ENCODE data around the gene TMEM198.

The TMEM198 gene

DNA sequence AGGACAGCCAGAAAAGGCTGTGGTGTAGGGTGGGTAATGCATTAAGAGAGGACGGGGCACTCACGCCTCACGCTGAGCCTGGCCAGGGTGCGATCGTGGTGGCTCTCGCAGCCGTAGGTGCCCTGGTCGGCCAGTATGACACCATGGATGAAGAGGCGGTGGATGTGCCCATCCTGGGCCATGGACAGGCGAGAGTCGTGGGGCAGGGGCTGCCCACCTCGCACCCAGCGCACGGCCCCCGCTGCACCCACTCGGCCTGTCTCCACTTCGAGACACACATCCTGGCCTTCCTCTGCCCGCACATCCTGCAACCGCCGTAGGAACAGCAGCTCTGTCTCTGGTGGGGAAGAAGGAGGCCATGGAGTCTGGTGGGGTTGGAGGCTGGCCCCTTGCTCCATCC, 12.1 kb downstream of the TMEM198 start:
- 95% methylated on average over 19 of the region's 20 CpGs for WGBS
- no peak overlapping the region for H3K4ac ChIP-seq (ENCODE audit: low read depth in 1 of 2, low read length in 2 of 2)
- H2AK5ac ChIP-seq (ENCODE audit: low read length, severe bottlenecking): no peak overlapping the region
- H3K23ac ChIP-seq (ENCODE audit: low read length in 2 of 2): no peak overlapping the region
- peaks cover 30% of the 10 kb centered on the region for H3K4me1 ChIP-seq (ENCODE audit: control insufficient read depth, insufficient read depth, low read depth, low read length)
- no peak overlapping the region for H3K4me2 ChIP-seq (ENCODE audit: low read length, poor library complexity, severe bottlenecking)
- no peak overlapping the region for H2BK15ac ChIP-seq (ENCODE audit: low read depth, poor library complexity, severe bottlenecking)
- no peak overlapping the region for H3K9ac ChIP-seq (ENCODE audit: low read length)
- H2AFZ ChIP-seq (ENCODE audit: low read depth, low read length): no peak overlapping the region
- no peak overlapping the region for H3K4me3 ChIP-seq (ENCODE audit: insufficient read depth in 1 of 2, low read depth in 1 of 2, low read length in 2 of 2)
- no peak overlapping the region for H4K8ac ChIP-seq (ENCODE audit: low read length)
- H3K14ac ChIP-seq (ENCODE audit: low read length in 2 of 2): no peak overlapping the region
- no peak overlapping the region for H2BK120ac ChIP-seq (ENCODE audit: low read depth, low read length)
- no peaks in the 10 kb centered on the region for H3K9me3 ChIP-seq (ENCODE audit: control insufficient read depth, low read length)
- peaks cover 13 to 17% of the 10 kb centered on the region in 2 experiments for H3K27me3 ChIP-seq (ENCODE audit: control insufficient read depth in 1 of 2, insufficient read depth in 1 of 2, low read length in 2 of 2)
- DNase-seq: no peak
- no peak overlapping the region for H2BK5ac ChIP-seq (ENCODE audit: low read depth, low read length, poor library complexity, severe bottlenecking)
- H3K36me3 ChIP-seq (ENCODE audit: control insufficient read depth in 1 of 2, insufficient read depth in 2 of 2, low read depth in 1 of 2, low read length in 2 of 2): peaks cover 0 to 4% of the 10 kb centered on the region in 2 experiments
- no peak overlapping the region for H3K27ac ChIP-seq (ENCODE audit: low read length, poor library complexity, severe bottlenecking)
- no peak overlapping the region for H4K91ac ChIP-seq (ENCODE audit: low read length)
- no peak overlapping the region for H2BK12ac ChIP-seq (ENCODE audit: low read length in 2 of 2)
- no peak overlapping the region for H3K18ac ChIP-seq (ENCODE audit: low read depth in 1 of 2, low read length in 2 of 2)
- no peaks in the 10 kb centered on the region for H3K79me1 ChIP-seq (replicated peaks; ENCODE audit: low read length, poor library complexity, severe bottlenecking)

DNA sequence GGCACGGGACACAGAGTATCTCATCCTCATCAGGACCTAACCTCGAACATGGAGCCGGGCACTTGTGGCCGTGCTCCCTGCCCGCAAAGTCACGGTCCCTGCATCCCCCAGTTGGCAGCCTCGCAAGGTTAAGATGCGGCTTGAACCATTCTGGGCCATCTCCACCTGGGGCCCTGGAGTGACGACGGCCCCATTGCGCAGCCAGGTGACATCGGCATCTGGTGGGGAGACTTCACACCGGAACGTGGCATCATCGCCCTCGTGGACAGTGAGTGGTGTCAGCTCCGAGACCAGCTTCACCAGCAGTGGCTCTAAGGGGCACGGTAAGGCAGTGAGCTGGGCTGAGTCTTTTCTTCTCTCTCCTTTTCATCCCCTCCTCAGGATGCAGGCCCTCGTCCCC, 12.6 kb downstream of the TMEM198 start:
- WGBS: 92% methylated on average over 19 of the region's 19 CpGs
- Histone ChIP-seq H3K4me2 (ENCODE audit: low read length, poor library complexity, severe bottlenecking) (no peak overlapping the region), H3K4me3 (ENCODE audit: insufficient read depth in 1 of 2, low read depth in 1 of 2, low read length in 2 of 2) (no peak overlapping the region), H2BK5ac (ENCODE audit: low read depth, low read length, poor library complexity, severe bottlenecking) (no peak overlapping the region), H2BK15ac (ENCODE audit: low read depth, poor library complexity, severe bottlenecking) (no peak overlapping the region), H2AK5ac (ENCODE audit: low read length, severe bottlenecking) (no peak overlapping the region), H3K23ac (ENCODE audit: low read length in 2 of 2) (no peak overlapping the region), H3K4me1 (ENCODE audit: control insufficient read depth, insufficient read depth, low read depth, low read length) (peaks cover 30% of the 10 kb centered on the region), H2AFZ (ENCODE audit: low read depth, low read length) (no peak overlapping the region), H2BK12ac (ENCODE audit: low read length in 2 of 2) (no peak overlapping the region), H4K91ac (ENCODE audit: low read length) (peak overlapping the region; percentile 46), H3K4ac (ENCODE audit: low read depth in 1 of 2, low read length in 2 of 2) (no peak overlapping the region), H3K18ac (ENCODE audit: low read depth in 1 of 2, low read length in 2 of 2) (no peak overlapping the region), H4K8ac (ENCODE audit: low read length) (no peak overlapping the region), H3K9ac (ENCODE audit: low read length) (no peak overlapping the region), H2BK120ac (ENCODE audit: low read depth, low read length) (no peak overlapping the region), H3K27ac (ENCODE audit: low read length, poor library complexity, severe bottlenecking) (no peak overlapping the region), H3K36me3 (ENCODE audit: control insufficient read depth in 1 of 2, insufficient read depth in 2 of 2, low read depth in 1 of 2, low read length in 2 of 2) (peaks cover 0 to 3% of the 10 kb centered on the region in 2 experiments), H3K27me3 (ENCODE audit: control insufficient read depth in 1 of 2, insufficient read depth in 1 of 2, low read length in 2 of 2) (peaks cover 13 to 17% of the 10 kb centered on the region in 2 experiments), H3K9me3 (ENCODE audit: control insufficient read depth, low read length) (no peaks in the 10 kb centered on the region), H3K14ac (ENCODE audit: low read length in 2 of 2) (no peak overlapping the region), H3K79me1 (replicated peaks; ENCODE audit: low read length, poor library complexity, severe bottlenecking) (no peaks in the 10 kb centered on the region)
- DNase-seq: no peak

DNA sequence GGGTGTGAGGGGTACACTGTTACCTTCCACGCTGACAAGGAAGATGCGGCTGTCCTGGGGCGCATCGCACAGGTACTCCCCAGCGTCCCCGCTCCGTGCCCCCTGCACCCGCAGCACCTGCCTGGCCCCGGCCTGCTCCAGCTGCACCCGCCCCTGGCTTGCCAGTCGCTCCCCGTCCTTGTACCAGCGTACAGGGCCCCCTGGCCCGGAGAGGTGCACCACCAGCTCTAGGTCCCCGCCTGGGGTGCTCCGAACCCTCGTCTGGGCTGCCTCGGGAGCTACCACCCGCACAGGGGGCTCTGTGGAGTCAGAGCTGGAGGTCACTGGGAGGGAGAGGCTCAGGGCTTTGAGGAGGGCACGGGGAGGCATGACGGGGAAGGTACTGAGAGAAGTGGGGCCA, 13.5 kb downstream of the TMEM198 start:
- H2AK5ac ChIP-seq (ENCODE audit: low read length, severe bottlenecking): no peak overlapping the region
- no peak overlapping the region for H3K4ac ChIP-seq (ENCODE audit: low read depth in 1 of 2, low read length in 2 of 2)
- H4K91ac ChIP-seq (ENCODE audit: low read length): no peak overlapping the region
- H4K8ac ChIP-seq (ENCODE audit: low read length): no peak overlapping the region
- peaks cover under 1 to 6% of the 10 kb centered on the region in 2 experiments for H3K36me3 ChIP-seq (ENCODE audit: control insufficient read depth in 1 of 2, insufficient read depth in 2 of 2, low read depth in 1 of 2, low read length in 2 of 2)
- no peak overlapping the region for H3K14ac ChIP-seq (ENCODE audit: low read length in 2 of 2)
- H3K23ac ChIP-seq (ENCODE audit: low read length in 2 of 2): no peak overlapping the region
- H3K9ac ChIP-seq (ENCODE audit: low read length): no peak overlapping the region
- WGBS: 90% methylated on average over 21 of the region's 21 CpGs
- no peak overlapping the region for H3K18ac ChIP-seq (ENCODE audit: low read depth in 1 of 2, low read length in 2 of 2)
- no peak for DNase-seq
- H3K27ac ChIP-seq (ENCODE audit: low read length, poor library complexity, severe bottlenecking): no peak overlapping the region
- H2BK120ac ChIP-seq (ENCODE audit: low read depth, low read length): no peak overlapping the region
- no peaks in the 10 kb centered on the region for H3K79me1 ChIP-seq (replicated peaks; ENCODE audit: low read length, poor library complexity, severe bottlenecking)
- no peak overlapping the region for H2BK15ac ChIP-seq (ENCODE audit: low read depth, poor library complexity, severe bottlenecking)
- peaks cover 27% of the 10 kb centered on the region for H3K4me1 ChIP-seq (ENCODE audit: control insufficient read depth, insufficient read depth, low read depth, low read length)
- H2BK5ac ChIP-seq (ENCODE audit: low read depth, low read length, poor library complexity, severe bottlenecking): no peak overlapping the region
- no peak overlapping the region for H3K4me2 ChIP-seq (ENCODE audit: low read length, poor library complexity, severe bottlenecking)
- peaks cover 7 to 19% of the 10 kb centered on the region in 2 experiments for H3K27me3 ChIP-seq (ENCODE audit: control insufficient read depth in 1 of 2, insufficient read depth in 1 of 2, low read length in 2 of 2)
- no peak overlapping the region for H2AFZ ChIP-seq (ENCODE audit: low read depth, low read length)
- no peaks in the 10 kb centered on the region for H3K9me3 ChIP-seq (ENCODE audit: control insufficient read depth, low read length)
- no peak overlapping the region for H2BK12ac ChIP-seq (ENCODE audit: low read length in 2 of 2)
- no peak overlapping the region for H3K4me3 ChIP-seq (ENCODE audit: insufficient read depth in 1 of 2, low read depth in 1 of 2, low read length in 2 of 2)

DNA sequence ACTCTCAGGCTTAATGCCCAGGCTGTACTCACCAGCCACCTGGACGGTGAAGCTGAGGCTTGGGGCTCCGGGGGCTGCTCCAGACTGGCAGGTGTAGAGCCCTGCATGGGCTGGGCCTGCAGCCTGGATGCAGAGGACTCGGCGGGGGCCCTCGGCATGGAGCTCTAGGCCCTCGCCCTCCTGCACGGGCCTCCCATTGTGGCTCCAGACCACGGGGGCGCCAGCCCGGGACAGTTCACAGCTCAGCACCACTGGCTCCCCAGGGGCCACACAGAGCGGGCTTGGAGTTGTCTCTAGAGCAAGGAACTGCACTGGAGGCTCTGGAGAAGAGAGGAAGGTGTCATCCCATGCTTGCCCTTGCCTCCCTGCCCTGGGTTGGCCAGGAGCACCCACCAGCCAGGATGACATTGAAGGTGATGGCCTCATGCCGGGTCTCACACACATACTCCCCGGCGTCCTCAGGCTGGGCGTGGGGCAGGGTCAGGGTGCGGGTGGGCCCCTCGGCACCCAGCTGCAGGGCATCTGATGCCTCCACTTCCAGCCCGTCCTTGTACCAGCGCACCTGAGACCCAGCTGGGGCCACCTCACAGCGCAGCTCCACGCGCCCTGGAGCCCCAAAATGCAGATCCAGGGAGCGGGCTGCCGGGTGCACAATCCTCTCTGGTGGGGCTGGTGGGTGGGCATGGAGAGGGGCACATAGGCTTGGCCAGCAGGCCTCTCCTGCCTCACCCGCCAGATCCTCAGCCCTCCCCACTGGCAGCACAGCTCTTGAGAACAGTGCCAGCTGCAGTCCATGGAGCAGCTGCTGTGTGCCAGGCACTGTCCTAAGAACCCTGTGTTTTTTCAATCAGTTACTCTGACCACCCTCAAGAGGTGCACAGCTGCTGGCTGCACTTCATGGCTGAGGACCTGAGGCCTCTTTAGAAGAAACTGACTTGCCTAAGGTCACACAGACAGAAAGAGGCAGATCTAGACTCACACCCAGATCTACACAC, 14.3 kb downstream of the TMEM198 start:
- WGBS: 91% methylated on average over 25 of the region's 25 CpGs
- H3K27me3 ChIP-seq (ENCODE audit: control insufficient read depth in 1 of 2, insufficient read depth in 1 of 2, low read length in 2 of 2): peaks cover 5 to 18% of the 10 kb centered on the region in 2 experiments
- H3K4me1 ChIP-seq (ENCODE audit: control insufficient read depth, insufficient read depth, low read depth, low read length): peaks cover 24% of the 10 kb centered on the region
- H2BK5ac ChIP-seq (ENCODE audit: low read depth, low read length, poor library complexity, severe bottlenecking): no peak overlapping the region
- no peaks in the 10 kb centered on the region for H3K9me3 ChIP-seq (ENCODE audit: control insufficient read depth, low read length)
- H3K4me2 ChIP-seq (ENCODE audit: low read length, poor library complexity, severe bottlenecking): no peak overlapping the region
- no peak overlapping the region for H3K27ac ChIP-seq (ENCODE audit: low read length, poor library complexity, severe bottlenecking)
- H2BK15ac ChIP-seq (ENCODE audit: low read depth, poor library complexity, severe bottlenecking): no peak overlapping the region
- H3K9ac ChIP-seq (ENCODE audit: low read length): no peak overlapping the region
- peaks cover 8 to 10% of the 10 kb centered on the region in 2 experiments for H3K36me3 ChIP-seq (ENCODE audit: control insufficient read depth in 1 of 2, insufficient read depth in 2 of 2, low read depth in 1 of 2, low read length in 2 of 2)
- H4K91ac ChIP-seq (ENCODE audit: low read length): no peak overlapping the region
- H3K14ac ChIP-seq (ENCODE audit: low read length in 2 of 2): no peak overlapping the region
- H3K4me3 ChIP-seq (ENCODE audit: insufficient read depth in 1 of 2, low read depth in 1 of 2, low read length in 2 of 2): no peak overlapping the region
- H3K18ac ChIP-seq (ENCODE audit: low read depth in 1 of 2, low read length in 2 of 2): no peak overlapping the region
- no peak overlapping the region for H2BK12ac ChIP-seq (ENCODE audit: low read length in 2 of 2)
- no peak overlapping the region for H2BK120ac ChIP-seq (ENCODE audit: low read depth, low read length)
- H3K23ac ChIP-seq (ENCODE audit: low read length in 2 of 2): no peak overlapping the region
- H3K4ac ChIP-seq (ENCODE audit: low read depth in 1 of 2, low read length in 2 of 2): no peak overlapping the region
- no peaks in the 10 kb centered on the region for H3K79me1 ChIP-seq (replicated peaks; ENCODE audit: low read length, poor library complexity, severe bottlenecking)
- no peak overlapping the region for H2AK5ac ChIP-seq (ENCODE audit: low read length, severe bottlenecking)
- no peak overlapping the region for H4K8ac ChIP-seq (ENCODE audit: low read length)
- no peak overlapping the region for H2AFZ ChIP-seq (ENCODE audit: low read depth, low read length)
- DNase-seq: no peak

Data from mesenchymal stem cell (in vitro differentiated cells and primary cell).